Choroid plexus epithelial cell (primary cell): Measurements from ENCODE around the gene ATP6V0B.
A peak's percentile ranks its signal among the peaks of the same experiment; 100 is the strongest.

Experiments
- DNase-seq: peaks from one replicate; pipeline ENCODE4 v3.0.0-alpha.2; 2010; ENCODE audit warnings: low read depth
- H3K4me3 ChIP-seq: 2 replicates; pipeline ENCODE4 v1.5.1; 2011; ENCODE audit warnings: low read depth, mild to moderate bottlenecking, control low read depth, low read length, moderate library complexity
- TF ChIP-seq, protein P1 (sequence below): conservative IDR thresholded peaks from 2 replicates; pipeline ENCODE4 v1.5.1; 2011; ENCODE audit warnings: low read depth, mild to moderate bottlenecking, control low read depth, inconsistent platforms, low read length, moderate library complexity

Gene ATP6V0B

DNA sequence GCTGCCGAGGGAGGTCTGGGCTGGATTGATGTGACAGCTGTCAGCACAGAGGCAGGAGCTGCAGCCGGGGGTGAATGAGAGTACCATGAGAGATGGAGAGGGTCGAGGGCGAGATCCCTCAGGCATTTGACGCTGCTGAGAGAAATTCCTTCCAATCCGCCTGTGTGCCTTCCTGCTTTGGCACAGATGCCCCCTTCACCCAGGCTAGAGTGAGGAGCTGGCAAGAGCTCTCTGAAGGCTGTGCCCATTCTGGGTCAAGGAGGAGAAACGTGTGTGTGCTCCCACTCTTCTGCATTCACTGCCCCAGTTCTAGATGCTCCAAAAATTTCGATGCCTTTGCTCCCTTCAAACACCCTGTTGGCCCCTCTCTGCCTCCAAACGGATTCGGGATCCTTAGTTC lies 36.4 kb upstream of the ATP6V0B start:
- TF ChIP-seq, protein P1, sequence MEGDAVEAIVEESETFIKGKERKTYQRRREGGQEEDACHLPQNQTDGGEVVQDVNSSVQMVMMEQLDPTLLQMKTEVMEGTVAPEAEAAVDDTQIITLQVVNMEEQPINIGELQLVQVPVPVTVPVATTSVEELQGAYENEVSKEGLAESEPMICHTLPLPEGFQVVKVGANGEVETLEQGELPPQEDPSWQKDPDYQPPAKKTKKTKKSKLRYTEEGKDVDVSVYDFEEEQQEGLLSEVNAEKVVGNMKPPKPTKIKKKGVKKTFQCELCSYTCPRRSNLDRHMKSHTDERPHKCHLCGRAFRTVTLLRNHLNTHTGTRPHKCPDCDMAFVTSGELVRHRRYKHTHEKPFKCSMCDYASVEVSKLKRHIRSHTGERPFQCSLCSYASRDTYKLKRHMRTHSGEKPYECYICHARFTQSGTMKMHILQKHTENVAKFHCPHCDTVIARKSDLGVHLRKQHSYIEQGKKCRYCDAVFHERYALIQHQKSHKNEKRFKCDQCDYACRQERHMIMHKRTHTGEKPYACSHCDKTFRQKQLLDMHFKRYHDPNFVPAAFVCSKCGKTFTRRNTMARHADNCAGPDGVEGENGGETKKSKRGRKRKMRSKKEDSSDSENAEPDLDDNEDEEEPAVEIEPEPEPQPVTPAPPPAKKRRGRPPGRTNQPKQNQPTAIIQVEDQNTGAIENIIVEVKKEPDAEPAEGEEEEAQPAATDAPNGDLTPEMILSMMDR: no peak
- no peak for DNase-seq
- H3K4me3 ChIP-seq: no peak overlapping the region

DNA sequence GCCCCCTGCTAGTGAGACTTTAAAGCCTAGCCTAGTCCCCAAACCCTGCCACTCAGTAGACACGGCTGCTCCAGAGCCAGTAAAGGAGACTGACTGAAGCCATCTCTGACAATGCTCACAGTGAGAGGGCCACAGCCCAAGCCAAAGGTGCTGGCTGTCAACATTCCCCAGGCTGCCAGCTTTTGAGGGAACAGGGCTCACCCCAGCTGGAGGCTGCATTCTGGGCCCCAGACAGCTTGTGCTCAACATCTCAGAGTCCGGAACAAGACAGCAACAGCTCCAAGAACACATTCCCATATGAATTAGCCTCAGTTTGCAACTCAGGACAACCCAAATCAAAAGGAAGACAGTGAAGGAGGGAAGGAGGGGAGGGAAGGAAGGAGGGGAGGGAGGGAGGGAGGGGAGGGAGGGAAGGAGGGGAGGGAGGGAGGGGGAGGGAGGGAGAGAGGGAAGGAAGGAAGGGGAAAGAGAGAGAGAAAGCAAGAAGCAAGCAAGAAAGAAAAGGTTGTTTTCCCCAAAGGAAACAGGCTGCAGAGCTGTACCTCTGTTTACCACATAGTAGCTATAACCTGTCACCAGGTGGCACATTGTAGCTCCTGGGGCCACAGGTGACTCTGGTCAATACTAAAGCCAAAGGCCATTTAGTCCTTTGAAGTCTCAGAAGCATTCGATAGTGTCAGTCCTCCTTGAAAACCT lies 35.7 kb upstream of the ATP6V0B start:
- DNase-seq: no peak

DNA sequence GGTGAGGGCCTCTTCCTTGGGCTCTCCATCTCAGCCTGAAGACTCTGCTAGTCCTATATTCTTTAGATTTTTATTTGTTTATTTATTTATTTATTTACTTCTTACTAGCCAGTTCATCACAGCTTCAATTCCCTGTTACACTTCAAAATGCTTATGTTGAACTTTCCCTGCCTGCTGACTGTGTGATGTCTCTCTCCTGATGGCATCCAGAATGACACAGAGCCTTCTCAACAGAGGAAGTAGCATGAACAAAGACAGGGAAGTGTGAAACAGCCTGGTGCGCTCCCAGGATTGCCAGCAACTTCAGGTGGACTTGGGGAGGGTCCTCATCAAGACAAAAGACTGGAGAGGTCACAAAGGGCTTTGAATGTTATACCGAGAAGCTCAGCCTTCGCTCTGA lies 32.3 kb upstream of the ATP6V0B start:
- TF ChIP-seq, protein P1: no peak
- DNase-seq: no peak
- no peak overlapping the region for H3K4me3 ChIP-seq

More for the DNA sequence above, 35.7 kb upstream of the ATP6V0B start:
- TF ChIP-seq, protein P1: no peak
- H3K4me3 ChIP-seq: no peak overlapping the region

DNA sequence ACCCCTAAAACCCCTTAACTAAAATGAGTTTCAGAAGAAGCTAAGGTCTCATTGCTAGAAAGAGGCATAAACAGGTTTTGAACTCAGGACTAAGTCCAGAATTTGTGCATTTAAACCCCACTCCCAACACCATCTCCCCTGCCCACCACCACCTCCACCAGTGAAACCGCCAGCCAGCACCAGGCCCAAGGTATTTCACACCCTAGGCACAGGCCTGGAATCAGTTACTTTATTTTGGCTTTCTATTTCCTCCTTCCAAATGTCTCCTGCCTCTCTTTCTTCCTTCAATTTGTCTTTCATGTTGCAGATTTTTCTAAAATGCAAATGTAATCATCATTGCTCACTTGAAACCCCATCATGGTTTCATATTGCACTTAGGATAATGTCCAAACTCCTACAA lies 29.9 kb upstream of the ATP6V0B start:
- H3K4me3 ChIP-seq: no peak overlapping the region
- TF ChIP-seq, protein P1: no peak
- DNase-seq: no peak

DNA sequence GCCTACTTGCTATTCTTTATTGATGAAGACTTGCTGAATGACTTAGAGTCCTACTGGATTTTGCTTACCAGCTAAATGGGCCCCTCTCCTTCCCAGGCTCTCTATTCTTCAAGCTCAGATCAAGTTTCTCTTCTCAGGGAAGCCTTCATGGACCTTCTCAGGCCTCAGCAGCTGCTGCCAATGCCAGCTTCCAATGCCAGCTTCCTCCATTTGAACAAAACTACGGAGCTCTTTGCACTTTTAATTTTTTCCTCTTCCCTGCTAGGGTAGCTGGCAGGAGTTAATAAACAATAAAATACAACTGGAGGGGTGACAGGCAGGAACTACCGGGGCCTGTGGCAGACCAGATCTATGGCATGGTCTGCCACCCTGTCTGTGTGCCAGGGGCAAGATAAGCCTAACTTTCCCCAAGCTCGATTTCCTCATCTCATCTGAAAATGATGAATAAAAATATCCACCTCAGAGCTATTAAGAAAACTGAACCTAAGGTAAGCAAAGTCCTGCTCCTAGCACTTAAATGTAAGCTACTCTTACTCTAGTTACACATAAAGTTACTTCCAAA lies 29.0 kb upstream of the ATP6V0B start:
- peak overlapping the region; percentile 96 for H3K4me3 ChIP-seq
- no peak for DNase-seq
- TF ChIP-seq, protein P1: no peak

DNA sequence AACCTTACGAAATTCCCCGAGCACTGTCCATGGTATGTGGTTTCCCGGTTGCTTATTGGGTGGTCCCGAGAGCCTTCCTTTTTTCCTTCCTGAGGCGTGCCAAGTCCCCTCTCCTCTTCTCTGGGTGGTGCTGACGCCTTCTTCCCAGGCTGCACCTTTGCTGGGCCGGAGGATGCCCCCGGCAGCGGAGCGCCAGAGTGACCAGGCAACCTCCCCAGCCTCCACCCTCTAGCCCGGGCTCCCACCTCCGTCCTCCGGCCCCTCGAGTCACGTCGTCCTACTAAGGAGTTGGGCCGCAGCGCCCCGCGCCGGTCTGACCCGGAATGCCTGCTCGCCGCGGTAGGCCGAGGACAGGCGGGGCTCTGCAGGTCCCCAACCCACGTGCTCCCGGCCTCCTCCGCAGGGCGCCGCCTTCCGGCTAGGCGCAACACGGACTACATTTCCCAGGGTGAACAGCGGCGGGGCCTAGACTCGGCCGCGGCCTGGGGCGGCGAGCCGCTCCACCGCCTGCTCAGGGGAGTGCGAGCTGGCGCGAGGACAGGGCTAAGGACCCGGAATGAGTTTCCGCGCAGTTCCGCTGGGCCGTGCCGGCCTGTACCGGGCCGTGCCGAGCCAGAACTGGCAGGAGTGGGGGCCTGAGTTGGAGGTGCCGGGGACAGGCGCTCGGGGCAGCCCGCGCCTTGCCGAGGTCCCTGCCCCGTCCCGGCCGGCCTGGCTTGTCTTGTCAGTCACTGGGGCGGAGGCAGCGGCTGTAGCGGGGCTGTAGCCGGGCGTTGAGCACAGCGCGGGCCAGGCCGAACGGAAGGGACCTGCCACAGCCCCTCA lies 28.3 kb upstream of the ATP6V0B start, which contains the start of gene IPO13:
Gene IPO13, plus strand, starts transcription at position 715 of the 825 bp plus-strand sequence. CDS start 651 bp downstream, outside the sequence.
- TF ChIP-seq, protein P1: peak; percentile 57
- peak; percentile 97 for DNase-seq
- peak within 1 kb of the TSS; percentile 96 for H3K4me3 ChIP-seq
